ENCODE measurements around the gene C6orf89.

DNA sequence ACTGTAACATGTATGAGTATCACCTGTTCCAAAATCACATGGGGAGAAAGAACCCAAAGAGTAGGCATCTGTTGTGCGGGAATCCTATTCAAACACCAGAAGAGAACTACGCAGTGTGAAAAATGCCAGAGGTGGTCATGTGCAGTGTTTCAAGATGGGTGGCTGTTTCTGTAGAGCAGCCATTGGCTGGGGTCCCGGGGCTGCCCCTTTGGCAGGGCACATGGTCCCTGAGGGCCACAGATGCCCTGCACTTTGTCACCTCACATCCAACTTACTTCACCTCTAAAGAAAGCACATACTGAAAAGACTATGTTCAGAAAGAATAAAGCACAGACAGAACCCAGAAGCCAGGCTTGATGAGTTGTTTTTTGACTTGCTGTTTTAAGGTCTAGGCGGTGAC is 87.9 kb downstream of the C6orf89 start:
- TF ChIP-seq, protein P1, sequence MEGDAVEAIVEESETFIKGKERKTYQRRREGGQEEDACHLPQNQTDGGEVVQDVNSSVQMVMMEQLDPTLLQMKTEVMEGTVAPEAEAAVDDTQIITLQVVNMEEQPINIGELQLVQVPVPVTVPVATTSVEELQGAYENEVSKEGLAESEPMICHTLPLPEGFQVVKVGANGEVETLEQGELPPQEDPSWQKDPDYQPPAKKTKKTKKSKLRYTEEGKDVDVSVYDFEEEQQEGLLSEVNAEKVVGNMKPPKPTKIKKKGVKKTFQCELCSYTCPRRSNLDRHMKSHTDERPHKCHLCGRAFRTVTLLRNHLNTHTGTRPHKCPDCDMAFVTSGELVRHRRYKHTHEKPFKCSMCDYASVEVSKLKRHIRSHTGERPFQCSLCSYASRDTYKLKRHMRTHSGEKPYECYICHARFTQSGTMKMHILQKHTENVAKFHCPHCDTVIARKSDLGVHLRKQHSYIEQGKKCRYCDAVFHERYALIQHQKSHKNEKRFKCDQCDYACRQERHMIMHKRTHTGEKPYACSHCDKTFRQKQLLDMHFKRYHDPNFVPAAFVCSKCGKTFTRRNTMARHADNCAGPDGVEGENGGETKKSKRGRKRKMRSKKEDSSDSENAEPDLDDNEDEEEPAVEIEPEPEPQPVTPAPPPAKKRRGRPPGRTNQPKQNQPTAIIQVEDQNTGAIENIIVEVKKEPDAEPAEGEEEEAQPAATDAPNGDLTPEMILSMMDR (conservative IDR thresholded peaks at IDR 0.05; ENCODE audit: low read depth, low read length) = no peak
- TF ChIP-seq EZH2 (IDR thresholded peaks at IDR 0.05; ENCODE audit: borderline replicate concordance, low read depth, low read length, poor library complexity, severe bottlenecking) = no peak
